Choroid plexus epithelial cell (primary cell): ENCODE data around the gene GNAO1.

ENCODE experiments used
- DNase-seq: peaks from one replicate; pipeline ENCODE4 v3.0.0-alpha.2; 2010; ENCODE audit warnings: low read depth
- H3K4me3 ChIP-seq: 2 replicates; pipeline ENCODE4 v1.5.1; 2011; ENCODE audit warnings: low read depth, mild to moderate bottlenecking, control low read depth, low read length, moderate library complexity
- CTCF ChIP-seq: conservative IDR thresholded peaks from 2 replicates; pipeline ENCODE4 v1.5.1; 2011; ENCODE audit warnings: low read depth, mild to moderate bottlenecking, control low read depth, inconsistent platforms, low read length, moderate library complexity

The GNAO1 gene

GRCh38 chr16:56259425-56259779, 68.1 kb downstream of the GNAO1 start:
- TF ChIP-seq CTCF: no peak
- H3K4me3 ChIP-seq: no peak overlapping the region
- DNase-seq: no peak

- DNase-seq: no peak
- TF ChIP-seq CTCF: no peak
- no peak overlapping the region for H3K4me3 ChIP-seq
Measured at GRCh38 chr16:56260378-56261160, 69.3 kb downstream of the GNAO1 start.

GRCh38 chr16:56261656-56262055, 70.4 kb downstream of the GNAO1 start:
- TF ChIP-seq CTCF: no peak
- no peak overlapping the region for H3K4me3 ChIP-seq
- no peak for DNase-seq

GRCh38 chr16:56262148-56262547, 70.9 kb downstream of the GNAO1 start:
- H3K4me3 ChIP-seq: no peak overlapping the region
- no peak for DNase-seq
- no peak for TF ChIP-seq CTCF

- H3K4me3 ChIP-seq: no peak overlapping the region
- DNase-seq: no peak
- no peak for TF ChIP-seq CTCF
Measured at GRCh38 chr16:56262551-56263245, 71.4 kb downstream of the GNAO1 start.

GRCh38 chr16:56263711-56264608, 72.7 kb downstream of the GNAO1 start:
- no peak for DNase-seq
- H3K4me3 ChIP-seq: no peak overlapping the region
- no peak for TF ChIP-seq CTCF
